ENCODE data around the gene CAP1. TPM values are rescaled to one million over a fixed set of nuclear protein-coding genes. Genes with fewer than 3 reads are reported as not detected.

CAP1 gene
- total and polyA plus RNA-seq, 9 of the 15 experiments (the other 6 are each of a cell fraction or from before 2014, with no cell fraction given) = 230 to 658 (median 281) TPM

DNA sequence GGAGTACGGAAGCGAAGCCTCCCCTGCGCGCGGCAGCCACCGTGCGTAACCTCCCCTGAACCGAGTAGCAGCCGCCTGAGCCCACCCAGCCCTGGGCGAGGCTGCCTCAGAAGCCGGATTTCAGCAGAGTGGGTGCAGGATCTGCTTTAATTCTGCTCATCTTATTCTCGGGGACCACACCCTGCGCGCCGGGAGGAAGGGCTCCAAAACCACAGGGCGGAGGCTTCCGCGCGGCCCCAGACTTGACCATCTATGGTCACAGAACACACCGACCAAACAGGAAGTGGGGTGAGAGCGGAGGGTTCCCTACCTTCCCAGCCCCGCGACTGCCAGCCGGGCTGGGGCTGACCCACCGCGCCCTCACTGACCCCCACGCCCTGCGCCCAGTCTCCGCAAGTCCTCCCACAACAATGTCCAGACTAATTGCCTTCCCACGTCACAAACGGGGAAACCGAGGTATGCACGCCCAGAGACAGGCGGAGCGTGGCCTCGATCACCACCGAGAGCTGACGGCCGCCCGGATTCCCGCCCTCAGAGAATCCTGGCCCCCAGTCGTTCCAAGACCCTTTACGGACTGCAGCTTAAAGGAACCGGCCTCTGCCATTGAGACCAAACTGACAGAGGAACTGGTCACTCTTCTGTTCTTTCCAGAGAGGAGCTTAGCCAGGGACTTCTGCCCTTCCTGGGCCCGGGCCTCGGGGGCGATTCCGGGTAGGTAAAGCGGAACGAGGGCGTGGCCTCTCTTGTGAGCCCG, 595 bp upstream of the CAP1 start (continued):
- TF ChIP-seq, protein P1, sequence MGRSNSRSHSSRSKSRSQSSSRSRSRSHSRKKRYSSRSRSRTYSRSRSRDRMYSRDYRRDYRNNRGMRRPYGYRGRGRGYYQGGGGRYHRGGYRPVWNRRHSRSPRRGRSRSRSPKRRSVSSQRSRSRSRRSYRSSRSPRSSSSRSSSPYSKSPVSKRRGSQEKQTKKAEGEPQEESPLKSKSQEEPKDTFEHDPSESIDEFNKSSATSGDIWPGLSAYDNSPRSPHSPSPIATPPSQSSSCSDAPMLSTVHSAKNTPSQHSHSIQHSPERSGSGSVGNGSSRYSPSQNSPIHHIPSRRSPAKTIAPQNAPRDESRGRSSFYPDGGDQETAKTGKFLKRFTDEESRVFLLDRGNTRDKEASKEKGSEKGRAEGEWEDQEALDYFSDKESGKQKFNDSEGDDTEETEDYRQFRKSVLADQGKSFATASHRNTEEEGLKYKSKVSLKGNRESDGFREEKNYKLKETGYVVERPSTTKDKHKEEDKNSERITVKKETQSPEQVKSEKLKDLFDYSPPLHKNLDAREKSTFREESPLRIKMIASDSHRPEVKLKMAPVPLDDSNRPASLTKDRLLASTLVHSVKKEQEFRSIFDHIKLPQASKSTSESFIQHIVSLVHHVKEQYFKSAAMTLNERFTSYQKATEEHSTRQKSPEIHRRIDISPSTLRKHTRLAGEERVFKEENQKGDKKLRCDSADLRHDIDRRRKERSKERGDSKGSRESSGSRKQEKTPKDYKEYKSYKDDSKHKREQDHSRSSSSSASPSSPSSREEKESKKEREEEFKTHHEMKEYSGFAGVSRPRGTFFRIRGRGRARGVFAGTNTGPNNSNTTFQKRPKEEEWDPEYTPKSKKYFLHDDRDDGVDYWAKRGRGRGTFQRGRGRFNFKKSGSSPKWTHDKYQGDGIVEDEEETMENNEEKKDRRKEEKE (IDR thresholded peaks at IDR 0.05; ENCODE audit: borderline replicate concordance in 1 of 2, control insufficient read depth in 1 of 2, low read depth in 2 of 2, low read length in 1 of 2) = no peak
- TF ChIP-seq NFYB (IDR thresholded peaks at IDR 0.05; ENCODE audit: extremely low read depth, insufficient read length) = no peak
- no peak for TF ChIP-seq HNRNPUL1 (IDR thresholded peaks at IDR 0.05; ENCODE audit: low read length)
- TF ChIP-seq, protein P2, sequence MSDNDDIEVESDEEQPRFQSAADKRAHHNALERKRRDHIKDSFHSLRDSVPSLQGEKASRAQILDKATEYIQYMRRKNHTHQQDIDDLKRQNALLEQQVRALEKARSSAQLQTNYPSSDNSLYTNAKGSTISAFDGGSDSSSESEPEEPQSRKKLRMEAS (CRISPR knock-in tag; IDR thresholded peaks at IDR 0.05) = no peak
- TF ChIP-seq, protein P3, sequence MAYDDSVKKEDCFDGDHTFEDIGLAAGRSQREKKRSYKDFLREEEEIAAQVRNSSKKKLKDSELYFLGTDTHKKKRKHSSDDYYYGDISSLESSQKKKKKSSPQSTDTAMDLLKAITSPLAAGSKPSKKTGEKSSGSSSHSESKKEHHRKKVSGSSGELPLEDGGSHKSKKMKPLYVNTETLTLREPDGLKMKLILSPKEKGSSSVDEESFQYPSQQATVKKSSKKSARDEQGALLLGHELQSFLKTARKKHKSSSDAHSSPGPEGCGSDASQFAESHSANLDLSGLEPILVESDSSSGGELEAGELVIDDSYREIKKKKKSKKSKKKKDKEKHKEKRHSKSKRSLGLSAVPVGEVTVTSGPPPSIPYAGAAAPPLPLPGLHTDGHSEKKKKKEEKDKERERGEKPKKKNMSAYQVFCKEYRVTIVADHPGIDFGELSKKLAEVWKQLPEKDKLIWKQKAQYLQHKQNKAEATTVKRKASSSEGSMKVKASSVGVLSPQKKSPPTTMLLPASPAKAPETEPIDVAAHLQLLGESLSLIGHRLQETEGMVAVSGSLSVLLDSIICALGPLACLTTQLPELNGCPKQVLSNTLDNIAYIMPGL (CRISPR knock-in tag; IDR thresholded peaks at IDR 0.05) = 0 out of 2 replicates have a peak, but pooled peaks have one; percentile 84
- TF ChIP-seq, protein P4, sequence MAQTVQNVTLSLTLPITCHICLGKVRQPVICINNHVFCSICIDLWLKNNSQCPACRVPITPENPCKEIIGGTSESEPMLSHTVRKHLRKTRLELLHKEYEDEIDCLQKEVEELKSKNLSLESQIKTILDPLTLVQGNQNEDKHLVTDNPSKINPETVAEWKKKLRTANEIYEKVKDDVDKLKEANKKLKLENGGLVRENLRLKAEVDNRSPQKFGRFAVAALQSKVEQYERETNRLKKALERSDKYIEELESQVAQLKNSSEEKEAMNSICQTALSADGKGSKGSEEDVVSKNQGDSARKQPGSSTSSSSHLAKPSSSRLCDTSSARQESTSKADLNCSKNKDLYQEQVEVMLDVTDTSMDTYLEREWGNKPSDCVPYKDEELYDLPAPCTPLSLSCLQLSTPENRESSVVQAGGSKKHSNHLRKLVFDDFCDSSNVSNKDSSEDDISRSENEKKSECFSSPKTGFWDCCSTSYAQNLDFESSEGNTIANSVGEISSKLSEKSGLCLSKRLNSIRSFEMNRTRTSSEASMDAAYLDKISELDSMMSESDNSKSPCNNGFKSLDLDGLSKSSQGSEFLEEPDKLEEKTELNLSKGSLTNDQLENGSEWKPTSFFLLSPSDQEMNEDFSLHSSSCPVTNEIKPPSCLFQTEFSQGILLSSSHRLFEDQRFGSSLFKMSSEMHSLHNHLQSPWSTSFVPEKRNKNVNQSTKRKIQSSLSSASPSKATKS (CRISPR knock-in tag; IDR thresholded peaks at IDR 0.05) = 0 out of 2 replicates have a peak, but pooled peaks have one; percentile 49
- TF ChIP-seq BDP1 (IDR thresholded peaks at IDR 0.05; ENCODE audit: insufficient read depth, insufficient read length) = no peak
- TF ChIP-seq ZNF584 (CRISPR knock-in tag; IDR thresholded peaks at IDR 0.05; ENCODE audit: low read depth) = peak; percentile 82
- 0 out of 2 replicates have a peak, but pooled peaks have one; percentile 70 for TF ChIP-seq HSF4 (CRISPR knock-in tag; IDR thresholded peaks at IDR 0.05; ENCODE audit: borderline replicate concordance)
- TF ChIP-seq COPS2 (conservative IDR thresholded peaks at IDR 0.05) = no peak
- no peak for TF ChIP-seq SP2 (IDR thresholded peaks at IDR 0.05; ENCODE audit: extremely low read depth, low read depth, low read length, poor library complexity, severe bottlenecking)
- no peak for TF ChIP-seq BMI1 (IDR thresholded peaks at IDR 0.05; ENCODE audit: low read length)
- peak; percentile 100 for TF ChIP-seq BRD4 (IDR thresholded peaks at IDR 0.05)
- TF ChIP-seq NFIC (IDR thresholded peaks at IDR 0.05) = peak; percentile 37
- TF ChIP-seq EHMT2 (IDR thresholded peaks at IDR 0.05) = no peak
- TF ChIP-seq IRF2 (CRISPR knock-in tag; IDR thresholded peaks at IDR 0.05) = no peak
- no peak for TF ChIP-seq GABPB1 (CRISPR knock-in tag; IDR thresholded peaks at IDR 0.05)
- TF ChIP-seq BCOR (IDR thresholded peaks at IDR 0.05) = peak; percentile 77; the same call in 1 of the 2 replicates
- no peak for TF ChIP-seq SREBF2 (CRISPR knock-in tag; IDR thresholded peaks at IDR 0.05)
- TF ChIP-seq ZNF197 (CRISPR knock-in tag; IDR thresholded peaks at IDR 0.05; ENCODE audit: low read depth) = peak; percentile 83
